B cell (primary cell): ENCODE measurements around the gene NMNAT2.

Experiments used
- CTCF ChIP-seq: fragments of 200-600 bp; IDR thresholded peaks from one replicate; pipeline ENCODE4 v1.8.0; 2022; ENCODE audit warnings: antibody characterized with exemption, mild to moderate bottlenecking
- EZH2 ChIP-seq: IDR thresholded peaks from 2 replicates; pipeline ENCODE4 v1.6.1; 2012; ENCODE audit warnings: borderline replicate concordance, low read depth, mild to moderate bottlenecking, moderate library complexity, low read length; ENCODE audit not compliant: insufficient read depth, poor library complexity, severe bottlenecking

GRCh38 chr1:183272390-183272848, 145.8 kb downstream of the NMNAT2 start:
- TF ChIP-seq CTCF (no peak), EZH2 (no peak)
